ENCODE measurements around the gene ASF1B.
"Not testable (repeated sequence)": the region's sequence is repeated elsewhere in the genome, so short reads cannot be mapped to it uniquely, and the experiment has no call there.

ASF1B gene

DNA sequence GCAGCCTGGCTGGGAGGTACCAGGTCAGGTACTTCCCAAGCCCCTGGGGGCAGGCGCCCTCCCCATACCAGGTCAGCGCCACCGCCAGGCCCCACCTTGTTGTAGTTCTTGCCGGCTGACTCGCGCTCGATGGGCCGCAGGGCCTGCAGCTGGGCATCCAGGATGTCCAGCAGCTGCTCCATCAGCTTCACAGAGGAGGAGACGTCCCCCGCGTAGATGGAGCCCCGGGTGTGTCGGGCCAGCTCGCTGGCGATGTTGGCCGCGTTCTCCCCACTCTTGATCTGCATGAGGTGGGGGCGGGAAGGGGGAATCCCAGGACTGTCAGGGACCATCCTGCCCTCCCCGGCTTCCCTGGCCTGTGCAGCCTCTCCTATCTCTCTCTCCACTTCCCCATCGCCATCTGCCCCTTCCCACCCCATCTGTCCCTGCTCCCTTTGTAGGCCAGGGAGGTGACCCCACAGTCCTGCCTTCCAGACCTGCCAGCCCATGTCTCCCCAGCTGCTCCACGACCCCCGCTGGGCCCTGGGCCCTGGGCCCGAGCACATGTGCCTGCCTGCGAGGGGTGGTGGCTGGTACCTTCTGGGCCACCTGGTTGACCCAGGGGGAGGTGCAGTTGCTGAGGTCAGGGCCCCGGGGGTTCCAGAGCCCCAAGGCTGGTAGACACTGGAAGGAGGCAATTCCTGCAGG is 23.8 kb upstream of the ASF1B start:
- DNase-seq (ENCODE audit: low read depth): no peak

DNA sequence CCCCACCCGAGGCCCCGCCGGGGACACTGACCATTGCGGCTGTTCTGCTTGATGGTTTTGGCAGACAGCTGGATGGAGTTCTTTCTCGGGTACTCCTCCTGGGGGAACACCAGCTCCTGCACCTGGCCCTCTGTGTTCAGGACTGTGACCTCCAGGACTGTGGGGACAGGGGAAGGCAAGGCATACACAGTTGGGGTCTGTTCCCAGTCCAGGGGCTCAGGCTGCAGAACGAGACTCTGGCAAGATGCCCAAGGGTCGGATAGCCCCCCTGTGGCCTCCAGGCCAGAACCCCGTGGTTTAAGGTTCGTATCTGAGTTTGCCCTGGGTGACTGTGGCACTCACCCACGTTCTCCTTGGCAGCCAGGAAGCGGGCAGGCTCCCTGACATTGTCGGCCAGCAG is 22.7 kb upstream of the ASF1B start:
- DNase-seq (ENCODE audit: low read depth): no peak

DNA sequence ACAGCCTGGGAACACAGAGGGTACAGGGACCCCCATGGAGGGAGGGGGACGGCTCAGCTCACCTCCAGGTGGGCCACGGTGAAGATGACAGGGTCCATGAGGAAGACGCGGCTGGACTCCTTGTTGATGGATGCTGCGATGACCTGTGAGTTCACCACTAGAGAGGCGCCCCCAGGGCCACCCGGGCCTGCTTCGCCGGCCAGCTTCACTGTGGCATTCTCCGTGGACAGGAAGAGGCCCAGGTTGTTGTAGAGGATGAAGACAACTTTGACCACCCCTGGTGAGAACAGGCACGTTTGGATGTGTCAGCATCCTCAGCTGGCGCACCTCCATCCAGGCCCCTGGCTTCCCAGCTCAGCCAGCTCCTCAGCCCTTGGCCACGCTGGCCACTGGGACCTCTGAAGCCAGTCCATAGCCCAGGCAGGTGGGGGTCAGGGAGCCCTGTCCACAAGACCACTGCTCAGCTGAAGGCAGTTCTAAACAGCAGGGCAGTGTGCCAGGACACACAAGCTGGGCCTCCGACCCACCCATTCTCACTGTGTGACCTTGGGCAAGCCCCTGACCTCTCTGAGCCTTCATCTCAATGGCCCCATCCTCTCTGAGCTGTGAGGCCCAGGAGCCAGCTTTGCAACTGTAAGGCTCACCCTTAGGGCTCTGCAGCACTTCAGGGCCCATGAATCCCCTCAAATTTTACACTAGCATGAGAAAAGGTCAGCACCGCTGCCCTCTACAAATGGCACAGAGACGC is 22.1 kb upstream of the ASF1B start:
- no peak for DNase-seq (ENCODE audit: low read depth)

DNA sequence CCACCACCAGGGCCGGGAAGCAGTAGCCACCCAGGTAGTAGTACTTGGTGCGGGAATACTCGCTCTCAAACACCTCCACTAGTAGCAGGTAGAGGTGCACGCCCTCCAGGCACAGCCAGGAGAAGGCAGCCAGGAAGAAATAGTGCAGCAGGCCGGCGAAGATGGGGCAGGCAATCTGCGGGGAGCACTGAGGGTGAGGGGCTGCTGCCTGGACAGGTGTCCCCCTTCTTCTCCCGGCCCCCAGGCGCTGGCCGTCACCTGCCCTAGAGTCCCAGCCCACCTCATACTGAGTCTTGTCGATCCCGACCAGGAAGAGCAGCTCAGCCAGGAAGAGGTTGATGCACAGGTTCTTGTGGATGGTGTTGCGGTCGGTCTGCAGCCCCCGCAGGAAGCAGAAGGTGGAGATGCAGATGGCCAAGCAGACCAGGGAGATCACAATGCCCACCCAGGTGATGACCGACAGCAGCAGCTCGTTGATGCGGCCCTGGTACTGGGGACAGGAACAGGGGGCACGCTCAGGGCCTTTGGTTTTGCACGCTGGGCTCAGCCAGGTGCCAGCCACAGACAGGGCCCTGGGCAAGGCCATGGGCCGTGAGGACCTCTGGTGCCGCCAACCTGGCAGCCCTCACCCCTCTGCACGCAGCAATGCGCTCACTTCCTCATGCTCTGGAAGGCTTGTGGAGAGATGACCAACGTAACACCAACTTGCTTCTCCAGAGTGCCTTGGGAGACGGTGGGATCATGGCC is 20.8 kb upstream of the ASF1B start:
- no peak for DNase-seq (ENCODE audit: low read depth)

DNA sequence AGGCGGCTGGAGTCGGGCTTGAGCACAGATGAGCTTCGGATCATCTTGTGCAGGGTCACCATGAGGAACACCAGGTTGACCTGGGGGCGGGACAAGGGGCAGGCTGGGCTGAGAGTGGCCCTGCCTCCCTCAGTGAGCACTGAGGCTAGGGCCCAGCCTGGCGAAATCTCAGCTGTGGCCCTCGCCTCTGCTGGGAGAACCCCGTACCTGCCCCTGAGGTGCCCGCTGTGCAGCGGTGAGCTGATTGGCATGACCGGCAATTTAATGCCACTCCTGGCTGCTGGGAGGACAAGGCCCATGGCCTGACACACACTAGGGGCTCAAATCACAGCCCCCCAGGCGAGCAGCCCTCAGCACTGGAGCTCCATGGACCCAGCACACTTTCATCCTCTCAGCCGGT is 19.7 kb upstream of the ASF1B start:
- DNase-seq (ENCODE audit: low read depth): no peak

DNA sequence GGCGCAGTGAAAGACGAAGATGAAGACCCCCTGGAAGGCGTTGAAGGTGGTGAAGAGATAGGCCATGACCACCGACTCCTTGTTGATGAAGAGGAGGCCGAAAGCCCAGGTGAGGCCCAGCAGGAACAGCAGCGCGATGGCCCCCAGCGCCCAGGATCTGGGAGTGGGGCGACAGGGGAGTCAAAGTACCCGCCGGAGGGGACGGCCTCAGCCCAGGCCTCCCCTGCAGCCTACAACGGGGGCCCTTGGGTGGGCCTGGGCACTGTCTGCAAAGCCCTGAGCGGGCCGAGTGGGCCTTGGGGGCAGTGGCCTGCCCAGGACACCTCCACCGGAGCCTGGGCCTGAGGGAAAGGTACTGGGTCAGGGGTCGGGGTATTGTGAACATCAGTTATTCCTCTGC is 19.0 kb upstream of the ASF1B start:
- no peak for DNase-seq (ENCODE audit: low read depth)

DNA sequence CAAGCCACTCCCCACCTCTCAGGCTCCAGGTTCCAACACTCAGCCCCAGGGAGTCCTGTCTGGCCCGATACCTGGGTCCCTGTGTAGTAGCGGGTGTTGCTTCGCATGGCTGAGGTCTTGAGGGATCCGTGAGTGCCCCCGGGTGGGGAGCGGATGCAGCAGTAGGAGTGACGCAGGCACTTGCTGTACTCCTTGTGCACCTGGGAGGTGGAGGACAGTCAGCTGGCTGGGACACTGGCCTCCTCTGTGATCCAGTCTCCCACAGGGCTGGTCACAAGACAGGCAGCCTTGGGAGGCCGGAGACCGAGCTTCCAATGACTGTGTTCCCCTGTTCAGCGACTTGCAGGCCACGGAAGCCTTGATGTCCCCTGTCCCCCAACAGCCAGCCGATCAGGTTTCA is 16.3 kb upstream of the ASF1B start:
- DNase-seq (ENCODE audit: low read depth): no peak

DNA sequence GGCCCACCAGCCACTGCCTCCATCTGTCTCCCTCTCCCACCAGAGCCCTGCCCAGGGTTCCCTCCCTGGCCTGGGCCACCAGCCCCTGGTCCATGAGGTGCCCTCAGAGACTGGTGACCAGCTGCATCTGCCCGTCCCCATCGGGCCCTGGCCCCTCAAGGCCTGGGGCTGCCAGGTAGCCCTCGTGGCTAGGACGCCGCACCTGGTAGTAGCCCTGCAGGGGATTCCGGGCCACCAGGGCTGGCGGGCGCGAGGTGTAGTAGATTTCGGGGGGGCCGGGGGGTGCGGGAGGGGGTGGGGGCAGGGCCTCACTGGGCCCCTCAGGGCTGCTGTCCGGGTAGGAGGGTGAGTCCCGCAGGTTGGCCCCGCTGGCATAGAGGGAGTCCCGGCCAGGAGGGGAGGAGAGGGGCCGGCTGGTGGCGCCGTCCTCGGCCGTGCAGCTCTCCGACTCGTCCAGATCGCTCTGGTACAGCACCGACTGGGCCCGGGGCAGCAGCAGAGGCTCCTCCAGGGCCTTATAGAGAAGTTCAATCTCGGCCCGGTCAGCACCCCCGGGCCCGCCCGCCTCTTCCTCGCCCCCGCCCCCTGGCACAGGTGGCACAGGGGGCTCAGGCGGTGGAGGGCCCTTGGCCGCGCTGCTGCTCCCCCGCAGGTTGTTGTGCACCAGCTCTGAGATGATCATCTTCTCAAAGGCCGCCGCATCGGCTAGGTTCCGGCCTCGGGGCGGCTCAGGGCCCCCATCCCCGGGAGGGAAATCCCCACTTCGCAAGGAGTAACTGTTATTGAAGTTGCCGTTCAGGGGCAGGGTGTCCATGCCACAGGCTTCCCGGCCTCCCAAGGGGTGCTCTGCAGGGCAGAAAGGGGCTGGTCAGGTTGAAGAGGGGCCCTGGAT is 14.6 kb upstream of the ASF1B start:
- DNase-seq (ENCODE audit: low read depth): no peak

DNA sequence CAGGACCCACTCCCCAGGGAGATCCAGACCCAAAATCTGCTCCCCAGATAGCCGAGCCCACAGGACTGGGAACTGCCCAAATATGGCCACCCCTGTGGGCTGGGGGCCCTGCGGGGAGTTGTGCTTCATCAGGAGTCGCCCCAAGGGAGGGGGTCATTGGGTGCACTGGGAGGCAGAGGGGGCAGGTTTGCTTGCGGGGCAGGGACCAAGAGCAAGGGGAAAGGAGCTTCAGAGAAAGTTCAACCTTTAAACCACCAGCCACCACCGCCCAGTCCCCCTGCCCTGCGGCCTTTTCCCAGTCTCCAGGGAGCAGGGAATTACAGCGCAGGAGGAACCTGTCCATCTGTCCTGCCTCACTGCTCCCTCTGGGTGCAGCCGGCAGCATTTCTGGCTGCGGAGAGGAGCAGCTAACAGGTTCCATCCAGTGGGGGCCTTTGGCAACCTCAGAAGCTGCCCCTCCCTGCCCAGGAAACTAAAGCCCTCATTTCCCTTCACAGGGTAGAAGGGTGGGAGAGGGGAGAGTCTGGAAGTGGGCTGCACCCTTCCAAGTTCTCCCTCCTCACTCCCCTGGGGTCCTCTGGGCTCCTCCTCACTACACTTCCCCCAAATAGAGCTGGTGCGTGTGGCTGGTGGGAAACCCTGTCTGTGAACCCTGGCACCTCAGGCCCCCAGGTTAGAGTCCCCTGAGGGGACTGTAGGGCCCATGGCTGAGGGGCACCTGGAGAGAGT is 13.8 kb upstream of the ASF1B start:
- no peak for DNase-seq (ENCODE audit: low read depth)

DNA sequence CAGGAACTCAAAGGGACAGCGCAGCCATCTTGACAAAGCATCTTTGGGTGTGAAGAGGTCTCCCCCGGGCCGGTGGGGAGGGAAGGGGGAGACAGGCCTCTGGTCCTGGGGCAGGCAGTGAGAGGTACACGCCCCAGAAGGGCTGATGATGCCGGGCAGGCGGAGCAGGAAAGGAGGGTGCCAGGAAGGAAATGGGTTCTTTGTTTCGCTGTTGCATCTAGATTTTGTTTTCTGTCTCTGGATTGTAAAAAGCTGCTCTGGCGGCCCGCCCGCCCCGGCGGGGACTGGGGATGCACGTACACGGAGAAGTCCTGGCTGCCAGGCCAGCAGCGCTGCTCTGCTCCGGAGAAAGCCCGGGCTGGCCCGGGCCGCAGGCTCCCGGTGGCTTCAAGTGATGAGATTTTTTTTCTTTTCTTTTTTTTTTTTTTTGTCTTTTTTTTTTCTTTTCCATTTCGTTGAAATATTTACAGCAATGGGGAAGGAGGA is 13.2 kb upstream of the ASF1B start:
- no peak for DNase-seq (ENCODE audit: low read depth)

DNA sequence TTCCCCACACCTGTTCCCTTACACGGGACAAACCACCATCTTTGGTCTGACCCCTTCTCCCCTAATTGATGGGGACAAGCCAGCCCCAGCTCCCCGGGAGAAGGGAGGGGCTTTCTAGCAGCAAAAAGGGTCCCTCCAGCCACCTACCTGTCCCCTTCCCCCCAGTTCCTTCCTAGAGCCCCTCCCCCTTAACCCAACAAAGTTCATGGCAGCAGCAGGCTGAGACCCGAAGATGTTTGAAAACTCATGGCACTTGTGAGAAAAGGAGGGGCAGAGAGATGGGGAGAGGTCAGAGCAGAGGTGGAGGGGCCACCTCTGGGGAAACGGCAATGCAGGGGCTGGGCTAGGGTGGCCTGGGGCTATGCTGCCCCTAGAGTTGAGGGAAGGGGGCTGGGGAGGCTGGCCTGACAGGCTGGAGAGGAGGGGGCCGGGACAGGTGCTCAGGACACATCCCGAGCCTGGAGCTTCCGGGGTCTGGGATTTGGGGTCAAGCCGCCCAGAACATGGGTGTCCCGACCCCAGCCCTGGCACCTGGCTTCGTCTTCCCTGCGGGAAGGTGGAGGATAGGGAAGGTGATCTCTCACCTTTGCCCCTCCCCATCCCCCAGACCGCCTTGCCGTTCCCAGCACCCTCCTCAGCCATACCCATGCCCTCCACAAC is 12.5 kb upstream of the ASF1B start:
- DNase-seq (ENCODE audit: low read depth): no peak

DNA sequence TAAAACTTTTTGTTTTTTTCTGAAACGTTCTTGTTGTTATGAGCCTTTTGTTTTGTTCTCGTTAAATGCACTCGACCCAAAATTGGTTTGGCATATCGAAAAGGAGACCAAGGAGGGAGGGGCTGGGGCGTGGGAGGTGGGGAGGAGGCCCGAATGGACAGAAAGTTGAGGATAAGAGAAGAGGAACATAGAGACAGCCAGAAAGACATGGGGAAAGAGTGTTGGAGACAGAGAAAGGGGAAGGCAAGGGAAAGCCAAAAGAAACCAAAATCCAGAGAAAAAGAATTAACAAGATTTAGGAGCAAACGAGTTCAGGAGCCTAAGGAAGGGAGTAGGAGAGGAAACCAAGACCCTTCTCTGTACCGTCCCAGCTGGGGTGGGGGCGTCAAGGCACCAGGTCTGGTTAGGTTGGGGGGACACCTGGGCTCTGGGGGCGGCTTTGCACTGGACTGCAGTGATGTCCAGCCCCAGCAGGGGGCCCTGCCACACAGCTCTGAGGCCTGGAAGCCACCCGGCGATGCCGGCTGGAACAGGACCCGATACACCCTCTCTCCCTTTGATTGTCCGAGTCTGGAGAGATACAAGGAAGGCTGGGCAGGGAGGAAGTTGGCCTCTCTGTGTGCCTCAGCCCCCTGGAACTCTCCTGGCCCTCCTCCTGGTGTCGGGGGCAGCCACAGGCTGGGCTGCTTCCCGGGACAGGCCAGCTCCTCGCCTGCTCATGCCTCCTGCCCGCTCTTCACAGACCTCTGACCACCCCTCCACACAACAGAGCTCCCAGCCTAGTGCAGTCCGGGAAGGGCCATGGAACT is 11.6 kb upstream of the ASF1B start:
- DNase-seq (ENCODE audit: low read depth): no peak

DNA sequence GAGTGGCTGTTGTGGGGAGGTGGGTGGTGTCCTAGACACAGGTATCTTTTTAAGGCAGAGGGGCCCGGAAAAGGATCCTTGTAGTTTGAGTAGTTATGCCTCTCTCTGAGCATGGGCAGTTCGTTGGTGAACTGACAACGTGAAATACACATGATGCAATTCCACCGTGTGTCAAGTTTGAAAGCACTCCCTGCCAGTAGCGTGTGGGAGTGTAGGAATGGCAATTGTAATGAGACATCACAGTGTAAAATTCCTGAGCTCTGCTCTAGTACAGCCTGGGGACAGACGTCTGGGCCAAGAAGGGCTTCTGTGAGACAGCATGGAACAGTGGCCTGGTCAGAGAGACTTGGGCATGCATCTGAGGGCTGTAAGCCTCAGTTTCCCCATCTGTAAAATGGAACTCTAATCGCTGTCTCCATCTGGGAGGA is 10.4 kb upstream of the ASF1B start:
- peak; percentile 80 for DNase-seq (ENCODE audit: low read depth)

DNA sequence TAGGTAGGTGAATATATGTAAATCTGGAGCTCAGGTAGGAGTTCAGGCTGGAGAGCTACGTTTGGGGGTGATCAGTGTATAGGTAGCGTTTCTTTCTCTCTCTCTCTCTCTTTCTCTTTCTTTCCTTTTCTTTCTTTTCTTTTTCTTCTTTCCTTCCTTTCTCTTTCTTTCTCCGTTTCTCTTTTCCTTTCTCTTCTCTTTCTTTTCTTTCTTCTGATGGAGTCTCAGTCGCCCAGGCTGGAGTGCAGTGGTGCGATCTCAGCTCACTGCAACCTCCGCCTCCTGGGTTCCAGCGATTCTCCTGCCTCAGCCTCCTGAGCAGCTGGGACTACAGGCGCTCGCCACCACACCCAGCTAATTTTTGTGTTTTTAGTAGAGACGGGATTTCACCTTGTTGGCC is 9.8 kb upstream of the ASF1B start:
- not testable (repeated sequence) for DNase-seq (ENCODE audit: low read depth)

DNA sequence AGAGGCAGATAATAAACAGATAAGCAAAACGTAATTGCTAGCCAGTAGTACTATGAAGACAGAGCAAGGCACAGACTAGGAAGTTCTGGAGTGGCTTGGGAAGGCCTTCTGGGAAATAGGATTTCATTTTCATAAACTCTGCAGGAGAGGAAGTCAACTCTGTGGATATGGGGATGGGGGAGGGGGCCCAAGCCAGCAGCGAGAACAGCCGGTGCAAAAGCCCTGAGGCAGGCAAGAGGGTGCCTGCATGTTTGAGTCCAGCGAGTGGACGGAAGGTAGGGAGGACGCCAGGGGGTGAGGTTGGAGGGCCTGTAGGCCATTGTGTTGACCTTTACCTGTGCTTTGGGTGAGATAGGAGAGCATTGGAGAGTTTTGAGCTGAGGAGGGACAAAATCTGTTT is 9.0 kb upstream of the ASF1B start:
- DNase-seq (ENCODE audit: low read depth): no peak

DNA sequence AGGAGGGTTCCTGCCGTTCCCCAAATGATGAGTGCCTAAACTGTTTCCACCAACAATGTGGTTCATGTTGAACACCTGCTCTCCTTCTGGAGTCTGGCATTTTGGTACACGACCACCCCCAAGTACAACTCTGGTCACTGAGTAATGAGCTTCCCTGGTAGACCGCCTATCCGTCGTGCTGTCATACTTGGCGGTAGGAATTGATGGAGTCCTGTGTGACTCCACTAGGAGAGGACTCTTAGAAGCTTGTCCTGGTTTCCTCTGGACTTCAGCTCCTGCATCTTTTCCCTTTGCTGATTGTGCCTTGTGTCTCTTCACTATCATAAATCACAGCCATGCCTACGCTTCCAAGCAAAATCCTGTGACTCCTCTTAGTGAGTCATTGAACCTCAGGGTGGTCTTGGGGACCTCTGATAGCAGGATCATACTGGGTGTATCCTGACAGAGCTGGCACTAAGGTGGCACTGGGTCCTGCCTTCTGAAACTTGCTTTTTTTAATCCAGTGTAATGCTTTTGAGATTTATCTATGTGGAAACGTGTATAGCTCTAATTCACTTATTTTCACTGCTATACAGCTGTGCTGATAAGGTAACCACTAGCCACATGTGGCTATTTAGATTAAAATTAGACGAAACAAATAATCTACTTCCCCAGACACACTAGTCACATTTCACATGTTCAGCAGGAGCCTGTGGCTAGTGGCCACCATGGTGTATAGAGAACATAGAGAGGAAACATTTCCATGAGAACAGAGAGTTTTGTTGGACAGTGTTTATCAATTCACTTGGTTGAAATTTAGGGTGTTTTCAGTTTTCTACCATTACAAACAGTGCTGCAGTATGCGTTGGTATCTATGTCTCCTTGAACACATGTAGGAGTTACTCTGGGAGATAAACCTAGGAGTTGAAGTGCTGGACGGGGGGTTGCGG is 6.1 kb upstream of the ASF1B start:
- DNase-seq (ENCODE audit: low read depth): no peak

DNA sequence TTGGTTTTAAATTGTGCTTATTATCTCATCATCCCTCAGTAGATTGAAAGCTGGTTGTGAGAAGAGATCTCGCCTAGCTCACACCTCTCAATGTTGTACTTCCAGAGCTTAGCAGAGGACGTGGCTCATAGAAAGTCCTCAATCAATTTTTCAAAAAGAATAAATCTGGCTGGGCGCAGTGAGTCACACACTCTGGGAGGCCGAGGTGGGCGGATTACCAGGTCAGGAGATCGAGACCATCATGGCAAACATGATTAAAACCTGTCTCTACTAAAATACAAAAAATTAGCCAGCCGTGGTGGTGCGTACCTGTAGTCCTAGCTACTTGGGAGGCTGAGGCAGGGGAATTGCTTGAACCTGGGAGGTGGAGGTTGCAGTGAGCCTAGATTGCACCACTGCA is 4.7 kb upstream of the ASF1B start:
- DNase-seq (ENCODE audit: low read depth): no peak

DNA sequence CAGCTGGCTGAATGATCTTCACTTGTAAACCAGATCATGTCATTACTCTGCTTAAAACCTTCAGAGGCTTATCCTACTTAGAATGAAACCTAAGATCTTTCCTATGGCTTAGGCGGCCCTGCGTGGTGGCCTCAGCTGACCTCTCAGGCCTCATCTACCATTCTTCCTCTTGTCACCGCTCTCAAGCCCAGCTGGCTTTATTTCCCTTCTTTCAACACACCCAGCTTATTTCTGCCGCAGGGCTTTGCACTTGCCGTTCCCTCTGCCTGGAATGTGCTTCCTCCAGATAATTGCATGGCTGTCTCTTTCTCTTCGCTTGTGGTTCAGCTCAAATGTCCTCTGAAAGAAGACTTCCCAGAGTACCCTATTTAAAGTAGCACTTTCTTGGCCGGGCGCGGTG is 3.6 kb upstream of the ASF1B start:
- no peak for DNase-seq (ENCODE audit: low read depth)

Measured in GM04503 (cell line).